Naive thymus-derived CD8-positive, alpha-beta T cell (primary cell): ENCODE measurements around the gene IL17C. TPM values are rescaled to one million over a fixed set of nuclear protein-coding genes. Genes with fewer than 3 reads are reported as not detected.

ENCODE experiments used
- ATAC-seq, 2 donors: fragments of 150-1000 bp; cut with Tn5 transposase in 1 of 2; sonication (Bioruptor Pico), chemical (Tn5 transposase) in 1 of 2; 1 replicate in 1 of 2; 2 replicates in 1 of 2; pipeline ENCODE4 v1.10.0; 2021; ENCODE audit warnings: mild to moderate bottlenecking in 2 of 2, moderate library complexity in 2 of 2
- POLR2A ChIA-PET: fragments of 350-600 bp; sonication (Branson Sonifier 250); formaldehyde crosslinking; loops from one replicate; lab custom pipeline; 2021; ENCODE audit warnings: antibody characterized with exemption; lab: Charles Lee
- DNase-seq, 10 donors: peaks; one replicate each; pipeline versions ENCODE4 v3.0.0 to v3.0.0-alpha.2; 2020 to 2022
- H3K27ac Mint-ChIP-seq, 10 donors: one replicate each; pipeline ENCODE4 v1.8.0; 2020 to 2022; ENCODE audit warnings: mild to moderate bottlenecking in 10 of 10, mixed read lengths in 10 of 10, moderate library complexity in 4 of 10, inconsistent platforms in 1 of 10
- H3K27me3 Mint-ChIP-seq, 5 donors: one replicate each; pipeline ENCODE4 v1.8.0; 2021 to 2022; ENCODE audit warnings: mixed read lengths in 5 of 5
- H3K36me3 Mint-ChIP-seq, 3 donors: one replicate each; pipeline ENCODE4 v1.8.0; 2020 to 2022; ENCODE audit warnings: mixed read lengths in 3 of 3, mild to moderate bottlenecking in 2 of 3, inconsistent platforms in 1 of 3
- H3K4me1 Mint-ChIP-seq, 4 donors: one replicate each; pipeline ENCODE4 v1.8.0; 2021 to 2022; ENCODE audit warnings: mixed read lengths in 4 of 4
- H3K4me3 Mint-ChIP-seq, 10 donors: one replicate each; pipeline ENCODE4 v1.8.0; 2020 to 2022; ENCODE audit warnings: mild to moderate bottlenecking in 10 of 10, mixed read lengths in 10 of 10, moderate library complexity in 6 of 10, inconsistent platforms in 1 of 10
- H3K9me3 Mint-ChIP-seq, 9 donors: one replicate each; pipeline ENCODE4 v1.8.0; 2020 to 2022; ENCODE audit warnings: mixed read lengths in 9 of 9, mild to moderate bottlenecking in 3 of 9, inconsistent platforms in 1 of 9, moderate library complexity in 1 of 9
- polyA plus RNA-seq, 3 donors: library from polyadenylated mRNA; unstranded; fragments of 300-500 nt; fragmentation: Illumina TruSeq; gene quantifications; one replicate each; pipeline ENCODE4 v1.2.3, GENCODE V29; 2021
- total RNA-seq, 8 experiments: library from RNA in 2 of 8; stranded (reverse) in 2 of 8; gene quantifications; one replicate each; pipeline ENCODE4 v1.2.3 and lab custom pipeline; 2021 to 2026

Gene IL17C
- total and polyA plus RNA-seq, 5 experiments from 2014 or later = 0.16 to 0.69 (median 0.55) TPM; not detected in 1

- ATAC-seq (no peak), DNase-seq (no peak)
- peaks cover 0 to 9% (median 2%) of the 10 kb centered on the region in 3 donors for H3K36me3 Mint-ChIP-seq
- no peaks in the 10 kb centered on the region for H3K27me3 Mint-ChIP-seq
- POLR2A ChIA-PET = interaction anchor here (1.6 kb wide), 1 partner anchor 48 kb away, joined by 5 read pairs; no protein-coding TSS in a partner anchor
- no peak overlapping the region for H3K4me3 Mint-ChIP-seq
- H3K27ac Mint-ChIP-seq = peak overlapping the region in 5 of 10 donors; percentile 29 to 87 (median 59)
- H3K9me3 Mint-ChIP-seq = no peaks in the 10 kb centered on the region
- peaks cover 4 to 26% (median 16%) of the 10 kb centered on the region in 4 donors for H3K4me1 Mint-ChIP-seq
These were observed 16.8 kb downstream of the IL17C start for GRCh38 chr16:88655053-88655732.

- DNase-seq (no peak), ATAC-seq (no peak)
- no peaks in the 10 kb centered on the region for H3K9me3 Mint-ChIP-seq
- no peak overlapping the region for H3K27ac Mint-ChIP-seq
- no peak overlapping the region for H3K4me3 Mint-ChIP-seq
- H3K36me3 Mint-ChIP-seq = peaks cover 0 to 9% (median 2%) of the 10 kb centered on the region in 3 donors
- no peaks in the 10 kb centered on the region for H3K27me3 Mint-ChIP-seq
- POLR2A ChIA-PET = no interaction called here
- peaks cover 4 to 26% (median 17%) of the 10 kb centered on the region in 4 donors for H3K4me1 Mint-ChIP-seq
These were observed 17.4 kb downstream of the IL17C start for GRCh38 chr16:88655733-88656281.

- POLR2A ChIA-PET = interaction anchor here (1.7 kb wide), 1 partner anchor 17 kb away, joined by 6 read pairs; the partner anchor contains the start of gene IL17C
- no peaks in the 10 kb centered on the region for H3K27me3 Mint-ChIP-seq
- peaks cover 0 to 9% (median 2%) of the 10 kb centered on the region in 3 donors for H3K36me3 Mint-ChIP-seq
- H3K9me3 Mint-ChIP-seq = no peaks in the 10 kb centered on the region
- ATAC-seq (no peak), DNase-seq (no peak)
- H3K4me1 Mint-ChIP-seq = peaks cover 3 to 27% (median 16%) of the 10 kb centered on the region in 4 donors
- peak overlapping the region in 1 of 10 donors; percentile 68 for H3K27ac Mint-ChIP-seq
- peak overlapping the region in 1 of 10 donors; percentile 20 for H3K4me3 Mint-ChIP-seq
These were observed 18.1 kb downstream of the IL17C start for GRCh38 chr16:88656291-88656980.

GRCh38 chr16:88657371-88657770 is 19.0 kb downstream of the IL17C start:
- no peak for ATAC-seq
- no peaks in the 10 kb centered on the region for H3K9me3 Mint-ChIP-seq

GRCh38 chr16:88658714-88659113 is 20.3 kb downstream of the IL17C start:
- peaks cover 5 to 21% (median 19%) of the 10 kb centered on the region in 4 donors for H3K4me1 Mint-ChIP-seq
- POLR2A ChIA-PET = interaction anchor here (1.0 kb wide), 1 partner anchor 23 kb away, joined by 3 read pairs; no protein-coding TSS in a partner anchor
- H3K27me3 Mint-ChIP-seq = peaks cover 0 to 2% (median 0%) of the 10 kb centered on the region in 5 donors
- no peak overlapping the region for H3K4me3 Mint-ChIP-seq
- H3K36me3 Mint-ChIP-seq = peaks cover 0 to 7% (median 2%) of the 10 kb centered on the region in 3 donors
- H3K9me3 Mint-ChIP-seq = no peaks in the 10 kb centered on the region
- H3K27ac Mint-ChIP-seq = no peak overlapping the region
- DNase-seq (no peak), ATAC-seq (no peak)

More at GRCh38 chr16:88657371-88657770, 19.0 kb downstream of the IL17C start:
- POLR2A ChIA-PET = interaction anchor here (1.7 kb wide), 1 partner anchor 18 kb away, joined by 6 read pairs; the partner anchor contains the start of gene IL17C
- Mint-ChIP-seq H3K4me3 (no peak overlapping the region), H3K36me3 (peaks cover 0 to 9% (median 2%) of the 10 kb centered on the region in 3 donors), H3K27ac (no peak overlapping the region), H3K27me3 (no peaks in the 10 kb centered on the region), H3K4me1 (peaks cover 4 to 28% (median 21%) of the 10 kb centered on the region in 4 donors)
- DNase-seq = no peak

- Mint-ChIP-seq H3K4me1 (peaks cover 5 to 24% (median 19%) of the 10 kb centered on the region in 4 donors), H3K36me3 (peaks cover 0 to 7% (median 2%) of the 10 kb centered on the region in 3 donors), H3K27ac (peak overlapping the region in 2 of 10 donors; percentile 9 to 43), H3K9me3 (no peaks in the 10 kb centered on the region), H3K27me3 (peaks cover 0 to 2% (median 0%) of the 10 kb centered on the region in 5 donors), H3K4me3 (no peak overlapping the region)
- ATAC-seq (no peak), DNase-seq (no peak)
- POLR2A ChIA-PET = interaction anchor here (1.0 kb wide), 1 partner anchor 22 kb away, joined by 3 read pairs; no protein-coding TSS in a partner anchor
These were observed 20.8 kb downstream of the IL17C start for GRCh38 chr16:88659160-88659559.

GRCh38 chr16:88661468-88661867 is 23.1 kb downstream of the IL17C start:
- peaks cover 0 to 4% (median 0%) of the 10 kb centered on the region in 3 donors for H3K36me3 Mint-ChIP-seq
- POLR2A ChIA-PET = interaction anchor here (0.6 kb wide), 1 partner anchor 10 kb away, joined by 3 read pairs; no protein-coding TSS in a partner anchor

GRCh38 chr16:88662222-88662842 is 24.0 kb downstream of the IL17C start:
- POLR2A ChIA-PET = interaction anchor here (0.6 to 3.9 kb wide), 8 partner anchors 13 to 119 kb away, joined by 3 to 67 read pairs (median 4); partner anchors contain the start of genes CTU2, CYBA, RNF166 and ZC3H18
- Mint-ChIP-seq H3K36me3 (peaks cover 0 to 3% (median 0%) of the 10 kb centered on the region in 3 donors), H3K27me3 (peaks cover 0 to 2% (median 0%) of the 10 kb centered on the region in 5 donors), H3K4me3 (peak overlapping the region; percentile 82 to 93 (median 90)), H3K9me3 (no peaks in the 10 kb centered on the region), H3K4me1 (peaks cover 5 to 31% (median 18%) of the 10 kb centered on the region in 4 donors), H3K27ac (peak overlapping the region; percentile 53 to 96 (median 92))
- ATAC-seq (peak in 1 of 2 donors; percentile 4), DNase-seq (peak in 1 of 10 donors; percentile 18)

More at GRCh38 chr16:88661468-88661867, 23.1 kb downstream of the IL17C start:
- DNase-seq (no peak), ATAC-seq (no peak)
- Mint-ChIP-seq H3K27me3 (peaks cover 0 to 2% (median 0%) of the 10 kb centered on the region in 5 donors), H3K27ac (peak overlapping the region in 7 of 10 donors; percentile 4 to 95 (median 37)), H3K4me3 (peak overlapping the region in 8 of 10 donors; percentile 1 to 92 (median 48)), H3K4me1 (peaks cover 5 to 31% (median 18%) of the 10 kb centered on the region in 4 donors), H3K9me3 (no peaks in the 10 kb centered on the region)

GRCh38 chr16:88662843-88663606 is 24.7 kb downstream of the IL17C start, which contains the start of gene MVD:
TSS of gene MVD (minus strand) at chr16:88663091. CDS start at chr16:88663080, 11 bp downstream.
- peak; percentile 90 to 98 (median 94) for DNase-seq
- Mint-ChIP-seq H3K27me3 (peaks cover 0 to 2% (median 0%) of the 10 kb centered on the region in 5 donors), H3K9me3 (no peaks in the 10 kb centered on the region), H3K36me3 (peaks cover 0 to 3% (median 0%) of the 10 kb centered on the region in 3 donors), H3K27ac (peak within 1 kb of the TSS; percentile 58 to 98 (median 96)), H3K4me3 (peak within 1 kb of the TSS; percentile 90 to 97 (median 94)), H3K4me1 (peaks cover 5 to 31% (median 18%) of the 10 kb centered on the region in 4 donors)
- peak; percentile 97 for ATAC-seq
- POLR2A ChIA-PET = interaction anchor here (0.7 to 3.9 kb wide), 9 partner anchors 13 to 119 kb away, joined by 3 to 67 read pairs (median 4); partner anchors contain the start of genes CTU2, CYBA, RNF166 and ZC3H18

- POLR2A ChIA-PET = interaction anchor here (2.6 to 3.9 kb wide), 3 partner anchors 15 to 39 kb away, joined by 9 to 67 read pairs (median 15); partner anchors contain the start of genes CTU2, CYBA and RNF166
- no peaks in the 10 kb centered on the region for H3K9me3 Mint-ChIP-seq
- peaks cover 5 to 27% (median 18%) of the 10 kb centered on the region in 4 donors for H3K4me1 Mint-ChIP-seq
- H3K27me3 Mint-ChIP-seq = peaks cover 0 to 2% (median 0%) of the 10 kb centered on the region in 5 donors
- H3K36me3 Mint-ChIP-seq = peaks cover 0 to 3% (median 3%) of the 10 kb centered on the region in 3 donors
- peak overlapping the region in 9 of 10 donors; percentile 3 to 92 (median 53) for H3K4me3 Mint-ChIP-seq
- H3K27ac Mint-ChIP-seq = peak overlapping the region in 5 of 10 donors; percentile 11 to 71 (median 32)
- DNase-seq (no peak), ATAC-seq (no peak)
These were observed 26.8 kb downstream of the IL17C start for GRCh38 chr16:88665148-88665547.
